H1 (cell line): ENCODE measurements around the gene KCTD2. TPM values are rescaled to one million over a fixed set of nuclear protein-coding genes. Genes with fewer than 3 reads are reported as not detected.

ENCODE experiments used
- BCL11A ChIP-seq, 2 experiments: IDR thresholded peaks; one replicate each; pipeline ENCODE4 v1.6.1; 2011; ENCODE audit warnings: low read depth in 2 of 2, low read length in 2 of 2, mild to moderate bottlenecking in 2 of 2
- HDAC2 ChIP-seq, 2 experiments: fragments of 300-600 bp in 1 of 2; sonication (generic) in 1 of 2; IDR thresholded peaks; 2 replicates each; pipeline ENCODE4 v1.6.1; 2011 to 2012; ENCODE audit warnings: low read depth in 2 of 2, low read length in 2 of 2, mild to moderate bottlenecking in 2 of 2, moderate library complexity in 2 of 2, borderline replicate concordance in 1 of 2, inconsistent platforms in 1 of 2
- KDM4A ChIP-seq: IDR thresholded peaks from one replicate; pipeline ENCODE4 v1.7.1; 2012; ENCODE audit warnings: low read depth, mild to moderate bottlenecking, moderate library complexity, low read length, inconsistent platforms; ENCODE audit not compliant: severe bottlenecking
- KDM5A ChIP-seq: fragments of 200-600 bp; IDR thresholded peaks from 2 replicates; pipeline ENCODE4 v1.7.1; 2012; ENCODE audit warnings: mild to moderate bottlenecking, low read length, inconsistent platforms, mixed read lengths
- PHF8 ChIP-seq: fragments of 200-600 bp; sonication (generic); conservative IDR thresholded peaks from 2 replicates; pipeline ENCODE4 v1.7.1; 2012; ENCODE audit warnings: low read depth, mild to moderate bottlenecking, inconsistent platforms, low read length, moderate library complexity
- SP4 ChIP-seq: IDR thresholded peaks from 2 replicates; pipeline ENCODE4 v1.6.1; 2012; ENCODE audit warnings: low read length, inconsistent platforms
- TAF1 ChIP-seq: IDR thresholded peaks from 2 replicates; pipeline ENCODE4 v1.6.1; 2011; ENCODE audit warnings: mild to moderate bottlenecking, low read depth, low read length
- polyA plus RNA-seq, 7 experiments: library from polyadenylated mRNA; depleted of rRNA in 3 of 7; stranded (reverse) in 5 of 7; unstranded in 2 of 7; fragments of >200 nt in 5 of 7; fragments of 200-250 nt in 2 of 7; gene quantifications; 1 replicate in 5 of 7; 2 replicates in 1 of 7; 4 replicates in 1 of 7; pipeline versions ENCODE4 v1.2.1 to v1.2.3, GENCODE V29; 2011 to 2013; ENCODE audit warnings: missing spikeins in 2 of 7, mixed read lengths in 2 of 7
- total RNA-seq: library from RNA; stranded (reverse); fragmentation: NEBNext Ultra II Directional; extraction: Animal tissue kit (Norgen Biotek cat#: 25700); gene quantifications from 2 replicates; pipeline ENCODE4 v1.2.1, GENCODE V29; 2021

Gene KCTD2
- total and polyA plus RNA-seq, 2 of the 8 experiments (the other 6 are each of a cell fraction or from before 2014, with no cell fraction given) = 33.7 to 36.8 TPM

GRCh38 chr17:75087558-75088453, 40.8 kb downstream of the KCTD2 start, which contains the start of gene SLC16A5 (continued):
- TF ChIP-seq KDM4A = peak; percentile 71
- TF ChIP-seq BCL11A (IDR thresholded peaks at IDR 0.05; ENCODE audit: low read depth in 2 of 2, low read length in 2 of 2) = no peak
- no peak for TF ChIP-seq HDAC2 (IDR thresholded peaks at IDR 0.05; ENCODE audit: borderline replicate concordance in 1 of 2, low read depth in 2 of 2, low read length in 2 of 2)
- TF ChIP-seq SP4 = no peak
- peak; percentile 74 for TF ChIP-seq PHF8
- 0 out of 2 replicates have a peak, but pooled peaks have one; percentile 23 for TF ChIP-seq TAF1
- no peak for TF ChIP-seq KDM5A
